ENCODE results near the gene S100A13. TPM values are rescaled to one million over a fixed set of nuclear protein-coding genes. Genes with fewer than 3 reads are reported as not detected.
"Not testable (repeated sequence)": the region's sequence is repeated elsewhere in the genome, so short reads cannot be mapped to it uniquely, and the experiment has no call there.

The S100A13 gene
- total RNA-seq, 1 donor from 2014 or later, result 87.4 TPM

- Histone ChIP-seq H3K27me3 (no peaks in the 10 kb centered on the region), H3K9me3 (ENCODE audit: low read depth) (no peaks in the 10 kb centered on the region), H3K4me1 (peaks cover 11% of the 10 kb centered on the region), H3K27ac (no peak within 1 kb of the TSS), H3K4me2 (peak within 1 kb of the TSS; percentile 91), H3K79me2 (ENCODE audit: low read depth) (peaks cover 46% of the 10 kb centered on the region), H4K20me1 (ENCODE audit: low read depth) (peaks cover 19% of the 10 kb centered on the region), H3K4me3 (peak within 1 kb of the TSS; percentile 82), H3F3A (ENCODE audit: low read depth) (peaks cover 40% of the 10 kb centered on the region), H2AFZ (replicated peaks) (peak within 1 kb of the TSS; percentile 85), H3K9ac (peak within 1 kb of the TSS; percentile 94), H3K36me3 (peaks cover 25% of the 10 kb centered on the region)
- H3K9me3 Mint-ChIP-seq, result no peaks in the 10 kb centered on the region
- peak; percentile 98 for DNase-seq (ENCODE audit: low spot score)
- peaks cover 26% of the 10 kb centered on the region for H3K36me3 Mint-ChIP-seq
- H3K27me3 Mint-ChIP-seq (ENCODE audit: insufficient read depth, low read depth), result no peaks in the 10 kb centered on the region
- peaks cover 19% of the 10 kb centered on the region for H3K4me1 Mint-ChIP-seq
- H3K4me3 Mint-ChIP-seq, result no peak within 1 kb of the TSS
- TF ChIP-seq, protein P1, sequence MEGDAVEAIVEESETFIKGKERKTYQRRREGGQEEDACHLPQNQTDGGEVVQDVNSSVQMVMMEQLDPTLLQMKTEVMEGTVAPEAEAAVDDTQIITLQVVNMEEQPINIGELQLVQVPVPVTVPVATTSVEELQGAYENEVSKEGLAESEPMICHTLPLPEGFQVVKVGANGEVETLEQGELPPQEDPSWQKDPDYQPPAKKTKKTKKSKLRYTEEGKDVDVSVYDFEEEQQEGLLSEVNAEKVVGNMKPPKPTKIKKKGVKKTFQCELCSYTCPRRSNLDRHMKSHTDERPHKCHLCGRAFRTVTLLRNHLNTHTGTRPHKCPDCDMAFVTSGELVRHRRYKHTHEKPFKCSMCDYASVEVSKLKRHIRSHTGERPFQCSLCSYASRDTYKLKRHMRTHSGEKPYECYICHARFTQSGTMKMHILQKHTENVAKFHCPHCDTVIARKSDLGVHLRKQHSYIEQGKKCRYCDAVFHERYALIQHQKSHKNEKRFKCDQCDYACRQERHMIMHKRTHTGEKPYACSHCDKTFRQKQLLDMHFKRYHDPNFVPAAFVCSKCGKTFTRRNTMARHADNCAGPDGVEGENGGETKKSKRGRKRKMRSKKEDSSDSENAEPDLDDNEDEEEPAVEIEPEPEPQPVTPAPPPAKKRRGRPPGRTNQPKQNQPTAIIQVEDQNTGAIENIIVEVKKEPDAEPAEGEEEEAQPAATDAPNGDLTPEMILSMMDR (IDR thresholded peaks at IDR 0.05), result peak; percentile 43
- TF ChIP-seq EZH2phosphoT487 (IDR thresholded peaks at IDR 0.05) (no peak), EZH2 (IDR thresholded peaks at IDR 0.05) (no peak)
- H3K27ac Mint-ChIP-seq, result peak within 1 kb of the TSS; percentile 94
Observed at GRCh38 chr1:153670859-153671627, 43.7 kb upstream of the S100A13 start, which contains the start of gene ILF2. Gene ILF2, minus strand, starts transcription at chr1:153670993. Its CDS starts 71 bp downstream, at chr1:153670922.

GRCh38 chr1:153670257-153670858 is 43.1 kb upstream of the S100A13 start:
- Mint-ChIP-seq H3K9me3 (no peaks in the 10 kb centered on the region), H3K27me3 (ENCODE audit: insufficient read depth, low read depth) (no peaks in the 10 kb centered on the region), H3K36me3 (peaks cover 30% of the 10 kb centered on the region), H3K4me1 (peaks cover 19% of the 10 kb centered on the region), H3K27ac (peak overlapping the region; percentile 94), H3K4me3 (no peak overlapping the region)
- no peaks in the 10 kb centered on the region for H3K9me3 ChIP-seq (ENCODE audit: low read depth)
- H3K27me3 ChIP-seq, result no peaks in the 10 kb centered on the region
- H3K4me2 ChIP-seq, result peak overlapping the region; percentile 91
- no peak overlapping the region for H3K27ac ChIP-seq
- peaks cover 26% of the 10 kb centered on the region for H3K36me3 ChIP-seq
- H3K4me1 ChIP-seq, result peaks cover 11% of the 10 kb centered on the region
- DNase-seq (ENCODE audit: low spot score), result peak; percentile 20
- H3K79me2 ChIP-seq (ENCODE audit: low read depth), result peaks cover 46% of the 10 kb centered on the region
- TF ChIP-seq, protein P1 (IDR thresholded peaks at IDR 0.05), result no peak
- no peak for TF ChIP-seq EZH2phosphoT487 (IDR thresholded peaks at IDR 0.05)
- TF ChIP-seq EZH2 (IDR thresholded peaks at IDR 0.05), result no peak
- peaks cover 47% of the 10 kb centered on the region for H3F3A ChIP-seq (ENCODE audit: low read depth)
- H3K4me3 ChIP-seq, result peak overlapping the region; percentile 82
- H2AFZ ChIP-seq (replicated peaks), result no peak overlapping the region
- peaks cover 19% of the 10 kb centered on the region for H4K20me1 ChIP-seq (ENCODE audit: low read depth)
- peak overlapping the region; percentile 94 for H3K9ac ChIP-seq

- peaks cover 37% of the 10 kb centered on the region for H3K36me3 Mint-ChIP-seq
- H3K27ac Mint-ChIP-seq, result peak overlapping the region; percentile 94
- Histone ChIP-seq H3F3A (ENCODE audit: low read depth) (peaks cover 55% of the 10 kb centered on the region), H3K9ac (peak overlapping the region; percentile 94), H2AFZ (replicated peaks) (no peak overlapping the region), H3K4me1 (peaks cover 11% of the 10 kb centered on the region), H3K27ac (no peak overlapping the region), H4K20me1 (ENCODE audit: low read depth) (peaks cover 19% of the 10 kb centered on the region), H3K4me2 (peak overlapping the region; percentile 91), H3K27me3 (no peaks in the 10 kb centered on the region), H3K36me3 (peaks cover 33% of the 10 kb centered on the region), H3K4me3 (peak overlapping the region; percentile 82), H3K79me2 (ENCODE audit: low read depth) (peaks cover 46% of the 10 kb centered on the region), H3K9me3 (ENCODE audit: low read depth) (no peaks in the 10 kb centered on the region)
- H3K27me3 Mint-ChIP-seq (ENCODE audit: insufficient read depth, low read depth), result no peaks in the 10 kb centered on the region
- no peak for TF ChIP-seq EZH2 (IDR thresholded peaks at IDR 0.05)
- TF ChIP-seq EZH2phosphoT487 (IDR thresholded peaks at IDR 0.05), result no peak
- TF ChIP-seq, protein P1 (IDR thresholded peaks at IDR 0.05), result no peak
- no peak for DNase-seq (ENCODE audit: low spot score)
- peaks cover 19% of the 10 kb centered on the region for H3K4me1 Mint-ChIP-seq
- H3K4me3 Mint-ChIP-seq, result no peak overlapping the region
- no peaks in the 10 kb centered on the region for H3K9me3 Mint-ChIP-seq
Observed at GRCh38 chr1:153669606-153670005, 42.3 kb upstream of the S100A13 start.

GRCh38 chr1:153668672-153669071 is 41.4 kb upstream of the S100A13 start:
- Mint-ChIP-seq H3K36me3 (peaks cover 37% of the 10 kb centered on the region), H3K4me3 (peak overlapping the region; percentile 79), H3K4me1 (peaks cover 19% of the 10 kb centered on the region)
- not testable (repeated sequence) for H3K27ac Mint-ChIP-seq; H3K9me3 ChIP-seq (ENCODE audit: low read depth); H3K27me3 Mint-ChIP-seq (ENCODE audit: insufficient read depth, low read depth); H2AFZ ChIP-seq (replicated peaks); H3K9ac ChIP-seq; H3K4me2 ChIP-seq; H3K9me3 Mint-ChIP-seq; DNase-seq (ENCODE audit: low spot score); H3K27me3 ChIP-seq; H3K27ac ChIP-seq
- Histone ChIP-seq H4K20me1 (ENCODE audit: low read depth) (peaks cover 19% of the 10 kb centered on the region), H3K36me3 (peaks cover 39% of the 10 kb centered on the region), H3F3A (ENCODE audit: low read depth) (peaks cover 64% of the 10 kb centered on the region), H3K4me1 (peaks cover 11% of the 10 kb centered on the region), H3K79me2 (ENCODE audit: low read depth) (peaks cover 46% of the 10 kb centered on the region), H3K4me3 (peak overlapping the region; percentile 82)
